Gastrocnemius medialis (tissue), 4 donors: ENCODE measurements around the gene PROSER2. TPM values are rescaled to one million over a fixed set of nuclear protein-coding genes. Genes with fewer than 3 reads are reported as not detected.

Experiments used
- ATAC-seq, 2 donors: fragments of 150-250 bp; one replicate each; pipeline ENCODE4 v1.9.1; 2016
- DNase-seq, 2 donors: peaks; one replicate each; pipeline ENCODE4 v3.0.0-alpha.2; 2019
- H3K27ac ChIP-seq, 4 donors: fragments of 200-600 bp; sonication (generic); 1 replicate in 1 of 4; 2 replicates in 3 of 4; pipeline ENCODE4 v1.5.1; 2016 to 2018; ENCODE audit warnings: mild to moderate bottlenecking in 2 of 4, moderate library complexity in 1 of 4
- H3K27me3 ChIP-seq, 3 donors: fragments of 200-600 bp; sonication (generic) in 2 of 3; 1 replicate in 1 of 3; 2 replicates in 2 of 3; pipeline versions ENCODE4 v1.5.1 to v1.6.0; 2016 to 2019; ENCODE audit warnings: mild to moderate bottlenecking in 1 of 3, moderate library complexity in 1 of 3
- H3K36me3 ChIP-seq, 2 donors: fragments of 200-600 bp; sonication (generic) in 1 of 2; one replicate each; pipeline ENCODE4 v1.5.1; 2017 to 2018
- H3K4me1 ChIP-seq, 2 donors: fragments of 200-600 bp; sonication (generic) in 1 of 2; one replicate each; pipeline ENCODE4 v1.5.1; 2016 to 2017; ENCODE audit warnings: mild to moderate bottlenecking in 2 of 2
- H3K4me3 ChIP-seq, 4 donors: fragments of 200-600 bp; sonication (generic) in 3 of 4; 1 replicate in 1 of 4; 2 replicates in 3 of 4; pipeline ENCODE4 v1.5.1; 2016 to 2019; ENCODE audit warnings: mild to moderate bottlenecking in 2 of 4
- H3K9me3 ChIP-seq, 3 donors: fragments of 200-600 bp; sonication (generic) in 2 of 3; 1 replicate in 1 of 3; 2 replicates in 2 of 3; pipeline ENCODE4 v1.5.1; 2016 to 2019
- POLR2A ChIP-seq, 2 donors: fragments of 450-650 bp; IDR thresholded peaks; one replicate each; pipeline ENCODE4 v1.6.1; 2017; ENCODE audit warnings: antibody characterized with exemption in 2 of 2, mild to moderate bottlenecking in 2 of 2, moderate library complexity in 2 of 2
- in situ Hi-C, 4 donors: fragments of 200-750 bp; cut with MboI; loops; one replicate each; pipeline versions ENCODE4 v1.15.0 to v1.8.0; 2017; ENCODE audit warnings: low sequenced_read_pairs in 4 of 4
- intact Hi-C: fragments of 100-400 bp; cut with DNase I; formaldehyde crosslinking; loops from one replicate; pipeline ENCODE4 v1.15.1; 2023; ENCODE audit warnings: low total_unique reads
- total RNA-seq, 4 donors: library from RNA; depleted of rRNA; stranded (reverse); fragments of >200 nt; gene quantifications; one replicate each; pipeline versions ENCODE4 v1.1.0 to v1.2.3, GENCODE V29; 2016
- TF ChIP-seq, protein P1 (sequence below), 5 experiments: fragments of 450-650 bp in 3 of 5; fragments of 200-600 bp in 2 of 5; sonication (generic) in 2 of 5; IDR thresholded peaks in 4 of 5; conservative IDR thresholded peaks in 1 of 5; 1 replicate in 4 of 5; 2 replicates in 1 of 5; pipeline ENCODE4 v1.5.1; 2016 to 2019; ENCODE audit warnings: antibody characterized with exemption in 5 of 5, mild to moderate bottlenecking in 3 of 5, moderate library complexity in 3 of 5

The PROSER2 gene
- total RNA-seq, 4 donors from 2014 or later: 0.88 to 3.4 (median 1.4) TPM

- no peak for DNase-seq
These were observed 42.0 kb upstream of the PROSER2 start for GRCh38 chr10:11781114-11781513.

DNA sequence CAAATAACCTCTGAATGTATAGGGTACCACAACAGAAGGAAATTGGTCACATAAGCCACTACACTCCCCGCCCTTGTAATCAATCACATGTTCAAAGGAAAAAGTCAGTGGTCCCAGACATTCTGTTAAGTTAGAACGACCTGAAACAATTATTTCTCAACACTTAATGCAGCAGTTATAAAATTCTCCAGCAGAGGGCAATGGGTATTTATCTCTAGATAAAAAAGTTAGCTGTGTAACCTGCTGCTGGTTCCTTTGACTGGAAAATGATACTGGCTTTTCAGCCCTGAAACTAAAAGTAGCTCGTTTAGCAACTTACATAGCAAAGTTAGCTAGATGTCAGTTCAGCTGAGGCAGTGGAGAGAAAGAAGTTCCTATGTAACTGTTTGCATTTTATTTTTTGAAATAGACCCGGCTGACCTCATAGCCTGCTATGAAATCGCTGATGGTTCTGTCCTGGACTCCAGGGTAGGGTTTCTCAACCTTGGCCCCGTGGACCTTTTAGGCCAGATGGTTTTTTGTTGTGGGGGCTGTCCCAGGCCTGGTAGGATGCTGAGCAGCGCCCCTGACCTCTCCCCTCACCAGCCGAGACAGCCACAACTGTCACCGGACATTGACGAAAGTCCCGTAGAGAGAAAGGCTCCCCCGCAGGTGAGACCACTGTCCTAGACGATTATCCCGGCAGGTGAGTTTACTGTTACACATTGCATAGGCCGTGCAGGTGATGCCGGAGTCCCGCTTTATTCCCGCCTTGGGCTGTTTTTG is 40.2 kb upstream of the PROSER2 start:
- ATAC-seq (peak in 1 of 2 donors; percentile 62), DNase-seq (no peak)
- intact Hi-C loops (loop anchor here (5.0 kb wide), 1 partner anchor 204 kb away; no protein-coding TSS in a partner anchor), in situ Hi-C loops (loop anchor here in 3 of 4 donors (10.0 to 25.0 kb wide), 2 partner anchors 202 to 204 kb away; no protein-coding TSS in a partner anchor)
- Histone ChIP-seq H3K27ac (no peak overlapping the region), H3K4me1 (no peaks in the 10 kb centered on the region), H3K4me3 (no peak overlapping the region), H3K36me3 (no peaks in the 10 kb centered on the region), H3K27me3 (peaks cover 0 to 2% (median 0%) of the 10 kb centered on the region in 3 donors), H3K9me3 (no peaks in the 10 kb centered on the region)
- TF ChIP-seq POLR2A (IDR thresholded peaks at IDR 0.05): no peak
- TF ChIP-seq, protein P1, sequence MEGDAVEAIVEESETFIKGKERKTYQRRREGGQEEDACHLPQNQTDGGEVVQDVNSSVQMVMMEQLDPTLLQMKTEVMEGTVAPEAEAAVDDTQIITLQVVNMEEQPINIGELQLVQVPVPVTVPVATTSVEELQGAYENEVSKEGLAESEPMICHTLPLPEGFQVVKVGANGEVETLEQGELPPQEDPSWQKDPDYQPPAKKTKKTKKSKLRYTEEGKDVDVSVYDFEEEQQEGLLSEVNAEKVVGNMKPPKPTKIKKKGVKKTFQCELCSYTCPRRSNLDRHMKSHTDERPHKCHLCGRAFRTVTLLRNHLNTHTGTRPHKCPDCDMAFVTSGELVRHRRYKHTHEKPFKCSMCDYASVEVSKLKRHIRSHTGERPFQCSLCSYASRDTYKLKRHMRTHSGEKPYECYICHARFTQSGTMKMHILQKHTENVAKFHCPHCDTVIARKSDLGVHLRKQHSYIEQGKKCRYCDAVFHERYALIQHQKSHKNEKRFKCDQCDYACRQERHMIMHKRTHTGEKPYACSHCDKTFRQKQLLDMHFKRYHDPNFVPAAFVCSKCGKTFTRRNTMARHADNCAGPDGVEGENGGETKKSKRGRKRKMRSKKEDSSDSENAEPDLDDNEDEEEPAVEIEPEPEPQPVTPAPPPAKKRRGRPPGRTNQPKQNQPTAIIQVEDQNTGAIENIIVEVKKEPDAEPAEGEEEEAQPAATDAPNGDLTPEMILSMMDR (IDR thresholded peaks at IDR 0.05 in 4 of 5, conservative IDR thresholded peaks at IDR 0.05 in 1 of 5): peak; percentile 19 to 65 (median 57)

More at GRCh38 chr10:11781114-11781513, 42.0 kb upstream of the PROSER2 start:
- Histone ChIP-seq H3K36me3 (no peaks in the 10 kb centered on the region), H3K27me3 (peaks cover 0 to 2% (median 0%) of the 10 kb centered on the region in 3 donors), H3K27ac (no peak overlapping the region), H3K9me3 (no peaks in the 10 kb centered on the region), H3K4me1 (no peaks in the 10 kb centered on the region), H3K4me3 (no peak overlapping the region)
- no peak for TF ChIP-seq POLR2A (IDR thresholded peaks at IDR 0.05)
- TF ChIP-seq, protein P1 (IDR thresholded peaks at IDR 0.05 in 4 of 5, conservative IDR thresholded peaks at IDR 0.05 in 1 of 5): no peak
- in situ Hi-C loops (loop anchor here in 3 of 4 donors (10.0 to 25.0 kb wide), 2 partner anchors 204 to 206 kb away; no protein-coding TSS in a partner anchor), intact Hi-C loops (loop anchor here (5.0 kb wide), 1 partner anchor 206 kb away; no protein-coding TSS in a partner anchor)
- no peak for ATAC-seq

- in situ Hi-C loops (loop anchor here in 3 of 4 donors (10.0 to 25.0 kb wide), 2 partner anchors 201 to 204 kb away; no protein-coding TSS in a partner anchor), intact Hi-C loops (loop anchor here (5.0 kb wide), 1 partner anchor 204 kb away; no protein-coding TSS in a partner anchor)
- ATAC-seq: no peak
- H3K9me3 ChIP-seq: no peaks in the 10 kb centered on the region
- no peak for DNase-seq
- H3K4me3 ChIP-seq: no peak overlapping the region
- no peaks in the 10 kb centered on the region for H3K4me1 ChIP-seq
- TF ChIP-seq, protein P1 (IDR thresholded peaks at IDR 0.05 in 4 of 5, conservative IDR thresholded peaks at IDR 0.05 in 1 of 5): no peak
- TF ChIP-seq POLR2A (IDR thresholded peaks at IDR 0.05): no peak
- H3K27ac ChIP-seq: no peak overlapping the region
- H3K27me3 ChIP-seq: peaks cover 0 to 2% (median 0%) of the 10 kb centered on the region in 3 donors
- H3K36me3 ChIP-seq: no peaks in the 10 kb centered on the region
These were observed 39.6 kb upstream of the PROSER2 start for GRCh38 chr10:11783558-11783865.

- intact Hi-C loops (no loop called here), in situ Hi-C loops (loop anchor here in 3 of 4 donors (10.0 to 25.0 kb wide), 2 partner anchors 197 to 200 kb away; no protein-coding TSS in a partner anchor)
- Histone ChIP-seq H3K4me3 (no peak overlapping the region), H3K4me1 (no peaks in the 10 kb centered on the region), H3K9me3 (no peaks in the 10 kb centered on the region), H3K36me3 (no peaks in the 10 kb centered on the region), H3K27me3 (peaks cover 0 to 2% (median 0%) of the 10 kb centered on the region in 3 donors), H3K27ac (no peak overlapping the region)
- TF ChIP-seq, protein P1 (IDR thresholded peaks at IDR 0.05 in 4 of 5, conservative IDR thresholded peaks at IDR 0.05 in 1 of 5): no peak
- TF ChIP-seq POLR2A (IDR thresholded peaks at IDR 0.05): no peak
- ATAC-seq (no peak), DNase-seq (no peak)
These were observed 35.8 kb upstream of the PROSER2 start for GRCh38 chr10:11787374-11787773.
